AG04449 (cell line): ENCODE results near the gene NXPH1.

Experiments
- CTCF ChIA-PET: fragments of 350-600 bp; formaldehyde crosslinking; extraction: SDS; loops from one replicate; lab custom pipeline; 2021; ENCODE audit warnings: antibody characterized with exemption; lab: Yijun Ruan, JAX
- POLR2A ChIA-PET: fragments of 400-600, 350-600 bp; formaldehyde crosslinking; extraction: SDS; loops from one replicate; lab custom pipeline; 2020; ENCODE audit warnings: antibody characterized with exemption, inconsistent platforms; lab: Yijun Ruan, JAX
- DNase-seq: peaks from one replicate; pipeline ENCODE4 v3.0.0-alpha.2; 2010; ENCODE audit warnings: low read depth, low spot score
- H3K4me3 ChIP-seq: 2 replicates; pipeline ENCODE4 v1.5.1; 2011; ENCODE audit warnings: low read depth, mild to moderate bottlenecking, control low read depth, low read length
- CTCF ChIP-seq: IDR thresholded peaks from one replicate; pipeline ENCODE4 v1.5.1; 2011; ENCODE audit warnings: mild to moderate bottlenecking, moderate library complexity, low read length, control low read depth, inconsistent platforms; ENCODE audit not compliant: insufficient read depth; ENCODE audit errors: missing control alignments

Gene NXPH1

DNA sequence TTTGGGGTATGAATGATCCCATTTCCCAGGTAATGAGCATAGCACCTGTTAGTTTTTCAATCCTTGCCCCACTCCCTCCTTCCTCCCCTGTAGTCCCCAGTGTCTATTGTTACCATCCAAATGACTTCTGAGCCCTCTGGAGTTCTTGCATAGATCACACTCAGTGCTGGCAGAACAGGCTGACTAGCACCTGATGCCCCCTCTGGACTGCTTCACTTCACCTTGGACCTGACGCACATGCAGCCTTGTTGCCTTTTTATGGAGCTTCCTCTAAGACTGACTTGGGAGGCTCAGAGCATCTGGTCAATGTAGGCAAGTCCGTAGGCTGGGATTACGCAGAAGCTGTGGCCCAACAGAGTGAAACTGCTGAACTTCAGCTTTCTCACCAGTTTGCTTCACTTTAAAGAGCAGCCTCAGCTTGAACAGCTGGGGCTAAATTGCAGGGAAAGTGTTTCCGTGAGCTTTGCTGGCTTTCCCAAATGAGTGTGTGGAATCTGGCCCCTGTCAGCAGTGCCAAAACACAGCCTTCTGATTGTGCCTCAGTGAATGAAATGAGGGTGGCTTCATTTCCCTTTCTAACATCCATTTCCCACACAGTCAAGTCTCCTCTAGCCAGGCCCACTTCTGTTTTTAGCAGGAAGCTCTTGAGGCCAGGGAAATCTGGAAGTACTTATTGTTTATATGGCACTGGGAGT lies 48.5 kb downstream of the NXPH1 start:
- ChIA-PET CTCF (no interaction called here), POLR2A (no interaction called here)
- DNase-seq = no peak
- no peak overlapping the region for H3K4me3 ChIP-seq
- TF ChIP-seq CTCF = no peak

GRCh38 chr7:8490391-8491045 lies 57.1 kb downstream of the NXPH1 start:
- CTCF ChIA-PET = no interaction called here
- no peak for TF ChIP-seq CTCF
- H3K4me3 ChIP-seq = no peak overlapping the region
- POLR2A ChIA-PET = no interaction called here
- no peak for DNase-seq

DNA sequence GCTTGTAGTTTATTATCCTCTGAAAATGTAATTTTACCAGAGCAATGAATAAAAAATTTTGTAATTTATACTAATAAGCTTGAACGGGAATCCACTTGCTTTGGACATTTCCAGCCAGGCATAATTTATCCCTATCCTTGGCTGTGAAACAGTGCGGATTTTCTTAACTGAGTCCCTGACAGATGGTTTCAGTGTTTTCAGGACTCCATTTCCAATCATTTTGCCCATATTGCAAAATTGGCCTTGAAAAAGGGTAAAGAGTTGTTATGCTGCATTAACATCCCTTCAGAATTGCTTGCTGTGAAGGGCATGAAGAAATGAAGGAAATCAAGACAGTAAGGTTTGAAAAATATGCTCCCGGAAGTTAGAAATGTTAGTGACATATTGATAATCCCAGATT lies 57.7 kb downstream of the NXPH1 start:
- no peak overlapping the region for H3K4me3 ChIP-seq
- ChIA-PET CTCF (no interaction called here), POLR2A (no interaction called here)
- DNase-seq = no peak
- TF ChIP-seq CTCF = no peak

DNA sequence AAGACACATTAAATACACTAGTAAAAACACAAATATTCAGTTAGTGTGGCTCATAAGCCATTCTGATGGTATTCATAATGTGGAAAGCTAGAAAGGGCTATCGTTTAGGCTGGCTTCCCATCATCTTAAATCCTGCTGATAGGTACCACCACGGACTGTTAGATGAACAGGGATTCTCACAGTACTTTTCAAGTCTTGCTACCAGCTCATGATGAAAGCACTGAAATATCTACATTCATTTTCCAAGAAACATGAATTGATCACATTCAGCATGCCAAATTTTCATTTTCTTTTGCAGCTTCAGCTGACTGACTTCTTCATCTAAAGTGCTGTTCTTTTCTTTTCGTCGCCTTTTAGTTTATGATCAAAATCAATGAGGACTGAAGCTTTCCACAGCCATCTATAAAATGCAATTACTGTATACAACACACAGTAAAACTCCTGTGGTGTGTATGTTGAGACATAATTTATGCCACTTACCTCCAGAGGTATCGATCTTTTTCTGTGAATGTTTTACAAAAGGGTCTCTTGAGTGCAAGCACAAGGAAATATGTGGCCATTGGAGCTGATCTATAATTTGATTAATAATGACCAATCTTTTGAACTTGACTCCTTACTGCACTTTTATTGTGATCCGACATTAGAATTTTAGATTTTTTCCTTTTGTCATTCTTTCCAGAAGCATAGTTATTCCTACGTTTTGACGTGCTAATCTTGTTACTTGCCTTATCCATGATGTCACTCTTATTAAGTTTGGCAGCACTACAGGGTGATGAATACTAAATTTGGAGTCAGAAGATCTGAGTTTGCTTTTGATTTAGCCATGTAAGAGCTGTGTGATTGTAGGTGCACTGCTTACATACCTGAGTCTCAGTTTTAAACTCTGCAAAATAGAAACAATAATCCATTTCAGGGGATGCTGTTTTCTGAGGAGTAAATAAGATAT lies 58.4 kb downstream of the NXPH1 start:
- ChIA-PET CTCF (no interaction called here), POLR2A (no interaction called here)
- DNase-seq = no peak
- no peak overlapping the region for H3K4me3 ChIP-seq
- TF ChIP-seq CTCF = no peak

DNA sequence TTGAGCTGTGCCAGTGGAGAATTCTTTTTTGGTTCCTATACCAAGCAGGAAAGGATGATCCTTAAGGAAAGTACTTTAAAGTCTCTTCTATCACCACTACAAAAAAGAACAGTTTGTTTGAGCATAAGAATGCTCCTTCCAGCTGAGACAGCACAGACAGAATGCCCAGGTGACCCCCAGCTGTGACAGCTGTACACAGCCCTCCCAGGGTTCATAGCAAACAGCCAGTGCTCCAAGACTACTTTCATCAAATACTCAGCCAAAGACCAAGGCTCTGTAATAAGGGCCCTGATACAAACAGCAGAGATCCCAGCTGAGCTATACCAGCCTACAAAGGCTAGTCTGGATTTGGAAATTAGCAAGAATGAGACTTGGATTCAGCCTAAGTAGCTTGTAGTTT lies 65.7 kb downstream of the NXPH1 start:
- TF ChIP-seq CTCF = no peak
- ChIA-PET POLR2A (no interaction called here), CTCF (no interaction called here)
- no peak for DNase-seq
- H3K4me3 ChIP-seq = no peak overlapping the region

DNA sequence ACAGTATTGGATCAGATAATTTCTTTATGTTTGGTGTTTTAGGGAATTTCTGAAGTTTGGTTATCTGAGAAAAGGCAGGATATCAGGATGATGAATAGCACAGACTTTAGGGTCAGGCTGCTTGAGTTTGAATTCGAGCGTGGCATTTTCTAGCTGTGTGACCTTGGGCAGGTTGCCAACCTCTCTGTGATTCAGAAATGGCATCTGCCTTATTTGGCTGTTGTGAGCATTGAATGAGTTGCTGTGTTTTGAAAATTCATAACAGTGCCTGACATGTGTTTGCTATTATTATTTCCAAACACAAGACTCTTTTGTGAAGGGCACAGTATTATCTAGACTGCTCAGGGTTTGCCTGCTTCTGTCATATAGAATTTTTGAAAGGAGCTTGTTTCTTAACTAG lies 66.9 kb downstream of the NXPH1 start:
- DNase-seq = no peak

More for the DNA sequence above, 66.9 kb downstream of the NXPH1 start:
- no peak for TF ChIP-seq CTCF
- H3K4me3 ChIP-seq = no peak overlapping the region
- ChIA-PET CTCF (no interaction called here), POLR2A (no interaction called here)
